ENCODE results near the gene URB2.

DNA sequence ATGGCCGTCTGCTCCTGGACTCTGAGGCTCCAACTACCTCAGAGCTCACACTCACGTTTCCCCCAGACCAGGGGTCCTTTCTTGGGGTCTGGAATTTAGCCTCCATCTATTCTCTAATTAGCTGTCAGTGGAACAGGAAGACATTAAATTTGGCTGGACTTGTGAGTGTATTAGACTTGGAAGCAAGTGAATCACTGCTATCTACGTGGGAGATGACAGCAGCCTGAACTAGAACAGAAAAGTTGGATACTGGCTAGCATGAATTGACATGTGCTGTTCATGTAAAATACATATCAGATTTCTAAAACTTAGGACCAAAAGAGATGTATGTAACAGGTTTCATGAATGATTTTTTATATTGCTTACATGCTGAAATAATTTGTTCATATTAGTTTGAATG is 28.2 kb upstream of the URB2 start:
- no peak for TF ChIP-seq FOXK2 (IDR thresholded peaks at IDR 0.05)
- no peak for TF ChIP-seq SUZ12 (IDR thresholded peaks at IDR 0.05)
- no peak for TF ChIP-seq NFRKB (IDR thresholded peaks at IDR 0.05)
- no peak for TF ChIP-seq ELF4 (IDR thresholded peaks at IDR 0.05)
- TF ChIP-seq, protein P1, sequence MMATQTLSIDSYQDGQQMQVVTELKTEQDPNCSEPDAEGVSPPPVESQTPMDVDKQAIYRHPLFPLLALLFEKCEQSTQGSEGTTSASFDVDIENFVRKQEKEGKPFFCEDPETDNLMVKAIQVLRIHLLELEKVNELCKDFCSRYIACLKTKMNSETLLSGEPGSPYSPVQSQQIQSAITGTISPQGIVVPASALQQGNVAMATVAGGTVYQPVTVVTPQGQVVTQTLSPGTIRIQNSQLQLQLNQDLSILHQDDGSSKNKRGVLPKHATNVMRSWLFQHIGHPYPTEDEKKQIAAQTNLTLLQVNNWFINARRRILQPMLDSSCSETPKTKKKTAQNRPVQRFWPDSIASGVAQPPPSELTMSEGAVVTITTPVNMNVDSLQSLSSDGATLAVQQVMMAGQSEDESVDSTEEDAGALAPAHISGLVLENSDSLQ (IDR thresholded peaks at IDR 0.05), result no peak
- no peak for TF ChIP-seq BHLHE40 (IDR thresholded peaks at IDR 0.05; ENCODE audit: borderline replicate concordance)
- TF ChIP-seq ARNT (IDR thresholded peaks at IDR 0.05), result no peak
- TF ChIP-seq FOXA1 (IDR thresholded peaks at IDR 0.05), result no peak
- no peak for TF ChIP-seq SP1 (IDR thresholded peaks at IDR 0.05)
- no peak for TF ChIP-seq FOXM1 (IDR thresholded peaks at IDR 0.05; ENCODE audit: borderline replicate concordance)

All from HEK293T (cell line).